HG03025 (cell line): ENCODE data around the gene RAB4A.
"Not testable (repeated sequence)": the region's sequence is repeated elsewhere in the genome, so short reads cannot be mapped to it uniquely, and the experiment has no call there.

Experiments used
- ATAC-seq: cut with Tn5 transposase; IDR thresholded peaks from one replicate; pipeline ENCODE4 v1.9.1; 2021; ENCODE audit warnings: mild to moderate bottlenecking, moderate library complexity; ENCODE audit not compliant: unreplicated experiment, low FRiP score

Gene RAB4A

GRCh38 chr1:229295745-229296144, 24.8 kb downstream of the RAB4A start:
- ATAC-seq = no peak

DNA sequence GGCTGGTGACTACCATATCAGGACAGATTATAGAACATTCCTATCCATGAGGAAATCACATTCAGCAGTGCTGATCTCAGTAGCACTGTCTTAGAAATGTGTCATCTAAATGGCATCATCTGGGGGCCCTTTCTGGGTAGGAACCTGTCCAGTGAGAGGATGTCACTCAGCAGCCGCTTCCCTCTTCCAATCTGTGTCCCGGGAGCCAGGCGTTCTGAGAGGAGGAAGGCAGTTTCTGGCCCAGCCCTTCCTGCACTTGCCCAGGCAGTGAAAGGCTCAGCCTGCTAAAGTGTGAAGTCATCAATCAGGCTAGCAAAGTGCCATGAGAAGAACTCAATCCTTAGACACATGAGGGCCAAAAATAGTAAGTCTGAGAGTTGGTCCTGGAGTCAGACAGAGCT, 25.6 kb downstream of the RAB4A start:
- no peak for ATAC-seq

- no peak for ATAC-seq
Measured at GRCh38 chr1:229297746-229298145, 26.8 kb downstream of the RAB4A start.

GRCh38 chr1:229298420-229298819, 27.5 kb downstream of the RAB4A start:
- no peak for ATAC-seq

DNA sequence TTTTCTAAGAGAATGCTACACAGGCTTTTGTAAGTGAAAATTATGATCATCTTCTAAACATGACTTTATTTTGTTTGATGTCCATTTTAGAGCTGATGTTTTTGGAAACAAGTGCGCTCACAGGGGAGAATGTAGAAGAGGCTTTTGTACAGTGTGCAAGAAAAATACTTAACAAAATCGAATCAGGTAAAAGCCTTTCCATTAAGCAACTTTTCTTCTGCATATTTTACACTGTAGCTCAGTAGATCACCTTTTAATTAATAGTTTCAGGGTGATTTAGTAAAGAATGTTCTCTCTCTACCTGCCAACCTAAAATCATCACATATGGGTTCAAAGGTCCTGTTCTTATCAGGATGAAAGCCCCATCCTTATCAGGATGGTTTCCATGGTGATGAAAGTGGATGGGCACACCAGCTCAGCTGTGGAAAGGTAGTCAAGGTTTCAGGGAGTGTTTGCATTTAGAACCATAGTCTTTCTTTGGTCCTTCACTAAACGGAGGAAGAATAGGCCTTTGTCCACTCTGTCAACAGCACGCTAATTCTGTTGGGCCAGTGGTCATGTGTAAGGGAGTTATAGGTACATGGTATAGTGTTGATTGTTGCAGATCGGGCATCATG, 28.1 kb downstream of the RAB4A start:
- ATAC-seq = no peak

DNA sequence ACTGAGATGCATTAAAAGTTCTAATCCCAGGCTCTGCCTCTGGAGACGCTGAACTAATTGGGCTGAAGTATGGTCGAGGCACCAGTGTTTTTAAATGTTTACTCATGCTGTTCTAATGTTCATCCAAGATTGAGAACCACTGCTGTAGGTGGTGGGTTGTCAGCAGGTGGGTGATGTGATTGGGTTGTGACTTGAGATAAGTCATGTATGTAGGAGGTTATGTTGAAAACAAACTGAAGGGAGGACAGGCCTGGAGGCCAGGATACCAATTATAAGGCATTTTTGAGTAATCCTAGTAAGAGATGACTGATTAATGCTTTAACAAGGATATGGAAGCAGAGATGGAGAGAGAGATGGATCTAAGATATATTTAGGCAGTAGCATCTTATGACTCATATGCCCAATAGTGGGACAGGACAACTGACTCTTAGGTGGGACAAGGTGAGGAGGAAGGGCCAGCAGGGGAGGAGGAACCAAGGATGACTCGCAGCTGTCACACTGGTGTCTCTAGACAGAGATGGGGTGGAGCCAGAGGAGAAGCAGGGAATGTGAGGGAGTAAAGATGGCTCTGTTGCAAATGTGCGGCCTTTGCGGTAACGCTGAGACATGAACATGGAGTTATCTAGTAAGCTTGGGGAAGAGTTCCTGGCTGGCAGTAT, 29.3 kb downstream of the RAB4A start:
- no peak for ATAC-seq

- ATAC-seq = no peak
Measured at GRCh38 chr1:229302740-229303139, 31.8 kb downstream of the RAB4A start.

GRCh38 chr1:229303855-229304254, 32.9 kb downstream of the RAB4A start:
- ATAC-seq = no peak

GRCh38 chr1:229305392-229305791, 34.5 kb downstream of the RAB4A start:
- ATAC-seq = no peak

DNA sequence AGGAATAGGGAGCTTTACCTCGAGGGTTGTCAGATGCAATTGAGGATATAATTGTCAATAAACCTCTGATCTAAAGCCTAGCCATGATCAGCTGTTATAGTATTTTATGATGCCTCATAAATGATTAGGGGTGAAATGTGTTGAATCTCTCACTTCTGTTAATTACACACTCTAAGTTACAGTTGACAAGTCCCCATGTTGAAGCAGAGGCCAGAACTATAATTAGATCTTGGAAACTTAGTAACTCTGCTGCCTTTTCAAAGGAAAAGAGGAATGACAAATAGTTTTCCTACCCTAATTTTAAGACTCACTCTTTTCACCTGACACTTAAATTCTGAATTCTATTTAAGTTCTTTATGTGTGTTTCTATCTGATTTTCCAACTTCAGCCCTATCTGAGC, 38.2 kb downstream of the RAB4A start:
- no peak for ATAC-seq

GRCh38 chr1:229309684-229310083, 38.8 kb downstream of the RAB4A start:
- no peak for ATAC-seq

- no peak for ATAC-seq
Measured at GRCh38 chr1:229310833-229311232, 39.9 kb downstream of the RAB4A start.

DNA sequence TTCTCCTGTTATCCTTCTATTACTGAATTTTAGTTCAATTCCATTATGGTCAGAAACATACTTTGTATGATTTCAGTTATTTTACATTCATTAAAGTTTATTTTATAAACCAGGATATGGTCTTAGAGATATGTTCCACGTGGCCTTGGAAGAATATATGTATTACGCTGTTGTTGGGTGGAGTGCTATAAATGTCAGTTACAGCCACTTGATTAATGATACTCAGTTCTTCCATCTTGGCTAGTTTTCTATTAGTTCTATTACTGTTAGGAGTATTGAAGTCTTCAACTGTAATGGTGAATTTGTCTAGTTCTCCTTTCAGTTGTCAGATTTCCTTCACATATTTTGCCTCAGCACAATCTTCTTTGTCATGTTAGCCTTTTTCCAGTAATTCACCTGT, 45.3 kb downstream of the RAB4A start:
- no peak for ATAC-seq

DNA sequence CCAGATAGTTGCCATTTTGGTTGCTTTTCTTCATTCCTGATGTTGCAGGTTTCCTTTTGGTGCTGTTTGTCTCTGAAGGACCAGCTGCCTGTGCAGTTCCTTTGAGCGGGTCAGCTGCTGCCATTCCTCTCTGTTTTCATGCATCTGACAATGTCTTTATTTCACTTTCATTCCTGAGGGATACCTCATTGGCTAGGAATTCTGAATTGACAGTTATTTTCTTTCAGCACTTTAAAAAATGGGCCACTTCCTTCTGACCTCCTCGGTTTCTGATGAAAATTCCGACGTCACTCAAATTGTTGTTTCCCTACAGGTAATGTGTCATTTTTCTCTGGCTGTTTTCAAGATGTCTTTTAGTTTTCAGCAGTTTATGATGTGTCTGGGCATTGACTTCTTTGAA, 47.1 kb downstream of the RAB4A start:
- no peak for ATAC-seq

GRCh38 chr1:229319487-229319886, 48.6 kb downstream of the RAB4A start:
- ATAC-seq = no peak

- ATAC-seq = no peak
Measured at GRCh38 chr1:229323201-229323600, 52.3 kb downstream of the RAB4A start.

GRCh38 chr1:229323885-229324553, 53.1 kb downstream of the RAB4A start:
- ATAC-seq = no peak

GRCh38 chr1:229325401-229325800, 54.5 kb downstream of the RAB4A start:
- ATAC-seq = no peak

GRCh38 chr1:229325853-229326487, 55.1 kb downstream of the RAB4A start:
- no peak for ATAC-seq

DNA sequence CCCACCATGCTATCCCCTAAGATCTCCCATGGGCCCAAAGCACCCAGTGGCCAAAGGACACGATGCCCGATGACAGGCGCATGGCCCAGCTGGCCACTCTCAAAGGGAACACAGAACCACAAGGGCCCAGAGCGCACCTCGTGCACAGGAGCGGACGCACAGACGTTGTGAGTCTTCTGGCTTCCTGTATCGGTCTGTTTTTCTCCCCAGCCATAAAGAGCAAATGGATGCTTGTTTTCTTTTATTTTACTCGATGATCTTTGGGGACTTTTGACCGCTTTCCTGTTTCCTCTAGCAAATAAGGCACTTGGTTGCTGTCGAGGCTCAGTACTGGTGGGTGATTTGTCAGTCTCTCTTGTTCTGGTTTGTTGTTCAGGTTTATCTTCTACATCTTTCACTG, 55.7 kb downstream of the RAB4A start:
- ATAC-seq = no peak

DNA sequence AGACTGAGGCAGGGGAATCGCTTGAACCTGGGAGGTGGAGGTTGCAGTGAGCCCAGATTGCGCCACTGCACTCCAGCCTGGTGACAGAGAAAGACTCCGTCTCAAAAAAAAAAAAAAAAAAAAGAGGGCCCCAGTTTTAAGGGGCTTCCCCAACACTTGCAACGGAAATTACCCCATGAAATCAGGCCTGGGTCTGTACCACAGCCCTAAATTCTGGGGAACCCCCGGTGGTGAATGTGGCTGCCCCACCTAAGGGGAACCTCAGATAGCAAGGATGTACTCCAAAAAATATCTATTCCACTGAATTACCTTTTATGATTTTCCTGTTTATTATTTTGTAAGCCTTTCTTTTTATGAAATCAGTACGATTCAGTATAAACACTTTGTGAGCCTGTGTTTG, 56.9 kb downstream of the RAB4A start:
- not testable (repeated sequence) for ATAC-seq
